Esophagus squamous epithelium (tissue), 5 donors: Measurements from ENCODE around the gene ZFP36. TPM values are rescaled to one million over a fixed set of nuclear protein-coding genes. Genes with fewer than 3 reads are reported as not detected.
A peak's percentile ranks its signal among the peaks of the same experiment; 100 is the strongest.

Source experiments
- DNase-seq: peaks from one replicate; lab custom pipeline; 2025; lab: John Stamatoyannopoulos, UW
- H3K27ac ChIP-seq, 4 donors: fragments of 200-600 bp; sonication (generic); one replicate each; pipeline ENCODE4 v1.5.1; 2016 to 2019; ENCODE audit warnings: mild to moderate bottlenecking in 1 of 4
- H3K27me3 ChIP-seq, 4 donors: fragments of 200-600 bp; sonication (generic); 1 replicate in 3 of 4; 2 replicates in 1 of 4; pipeline versions ENCODE4 v1.5.1 to v1.6.0; 2017 to 2021; ENCODE audit warnings: antibody characterized with exemption in 1 of 4
- H3K36me3 ChIP-seq, 3 donors: fragments of 200-600 bp; sonication (generic); one replicate each; pipeline ENCODE4 v1.5.1; 2016 to 2019
- H3K4me1 ChIP-seq, 3 donors: fragments of 200-600 bp; sonication (generic); one replicate each; pipeline ENCODE4 v1.5.1; 2017 to 2019
- H3K4me3 ChIP-seq, 4 donors: fragments of 200-600 bp; sonication (generic); 1 replicate in 3 of 4; 2 replicates in 1 of 4; pipeline ENCODE4 v1.5.1; 2016 to 2019; ENCODE audit warnings: mild to moderate bottlenecking in 2 of 4, moderate library complexity in 1 of 4
- H3K9me3 ChIP-seq, 3 donors: fragments of 200-600 bp; sonication (generic); one replicate each; pipeline ENCODE4 v1.5.1; 2016 to 2019
- CTCF ChIP-seq, 6 experiments: fragments of 450-650 bp in 4 of 6; fragments of 200-600 bp in 2 of 6; sonication (generic) in 2 of 6; IDR thresholded peaks; one replicate each; pipeline ENCODE4 v1.5.1; 2016 to 2019; ENCODE audit warnings: antibody characterized with exemption in 6 of 6, mild to moderate bottlenecking in 4 of 6, moderate library complexity in 4 of 6
- POLR2A ChIP-seq, 4 donors: fragments of 450-650 bp; IDR thresholded peaks; one replicate each; pipeline ENCODE4 v1.6.1; 2017; ENCODE audit warnings: antibody characterized with exemption in 4 of 4, mild to moderate bottlenecking in 4 of 4, moderate library complexity in 3 of 4
- WGBS, 2 donors: methylation state at CpG; one replicate each; pipeline ENCODE4 v1.1.5; 2018; 5-methylcytosine and 5-hydroxymethylcytosine counted together
- intact Hi-C: fragments of 100-400 bp; cut with DNase I; formaldehyde crosslinking; loops from one replicate; pipeline ENCODE4 v1.15.0; 2022
- total RNA-seq, 4 donors: library from RNA; depleted of rRNA; stranded (reverse); fragments of >200 nt; gene quantifications; one replicate each; pipeline ENCODE4 v1.1.0, GENCODE V29; 2016
- donor health status: DM: yes; HTN: yes; CAD: no.

ZFP36 gene
- total RNA-seq, 4 donors from 2014 or later, result 72.1 to 230 (median 121) TPM

- intact Hi-C loops, result loop anchor here (5.0 kb wide), 1 partner anchor 48 kb away; the partner anchor contains the start of gene SAMD4B
- Histone ChIP-seq H3K4me1 (peaks cover 17 to 45% (median 21%) of the 10 kb centered on the region in 3 donors), H3K9me3 (no peaks in the 10 kb centered on the region), H3K27ac (peak overlapping the region; percentile 99 to 100 (median 100)), H3K4me3 (peak overlapping the region; percentile 85 to 100 (median 90)), H3K36me3 (peaks cover 8 to 71% (median 33%) of the 10 kb centered on the region in 3 donors), H3K27me3 (no peaks in the 10 kb centered on the region)
- no peak for DNase-seq
- TF ChIP-seq CTCF (IDR thresholded peaks at IDR 0.05), result no peak
- no peak for TF ChIP-seq POLR2A (IDR thresholded peaks at IDR 0.05)
- WGBS, 2 donors, result 4% methylated on average over 3 of the region's 10 CpGs; no CpG with 5 or more reads in 1 of the 2 donors
Observed at GRCh38 chr19:39390451-39390750, 16.2 kb upstream of the ZFP36 start.

- intact Hi-C loops, result loop anchor here (5.0 kb wide), 1 partner anchor 49 kb away; the partner anchor contains the start of gene SAMD4B
- Histone ChIP-seq H3K4me1 (peaks cover 17 to 45% (median 21%) of the 10 kb centered on the region in 3 donors), H3K27me3 (no peaks in the 10 kb centered on the region), H3K36me3 (peaks cover 8 to 71% (median 29%) of the 10 kb centered on the region in 3 donors), H3K9me3 (no peaks in the 10 kb centered on the region), H3K27ac (peak within 1 kb of the TSS; percentile 99 to 100 (median 100)), H3K4me3 (peak within 1 kb of the TSS; percentile 85 to 100 (median 90))
- TF ChIP-seq POLR2A (IDR thresholded peaks at IDR 0.05), result peak in 3 of 4 donors; percentile 53 to 91 (median 84)
- TF ChIP-seq CTCF (IDR thresholded peaks at IDR 0.05), result peak in 3 of 6 experiments; percentile 8 to 13 (median 9)
- 0 to 1% methylated on average over 21 to 35 of the region's 60 CpGs for WGBS, 2 donors
- DNase-seq, result peak; percentile 96
Observed at GRCh38 chr19:39390751-39391437, 15.8 kb upstream of the ZFP36 start, which contains the start of the genes MED29 and PAF1. TSS of gene MED29 (plus strand) at chr19:39391378. CDS start at chr19:39391423, 45 bp downstream. TSS of gene PAF1 (minus strand) at chr19:39391106. CDS start at chr19:39390864, 242 bp downstream.

GRCh38 chr19:39397360-39398296, 9.0 kb upstream of the ZFP36 start:
- Histone ChIP-seq H3K36me3 (peaks cover 0 to 47% (median 13%) of the 10 kb centered on the region in 3 donors), H3K9me3 (no peaks in the 10 kb centered on the region), H3K27ac (peak overlapping the region; percentile 96 to 99 (median 98)), H3K27me3 (no peaks in the 10 kb centered on the region), H3K4me3 (peak overlapping the region in 3 of 4 donors; percentile 11 to 44 (median 26)), H3K4me1 (peaks cover 41 to 69% (median 43%) of the 10 kb centered on the region in 3 donors)
- WGBS, 2 donors, result 0% methylated on average over 5 of the region's 17 CpGs
- intact Hi-C loops, result no loop called here
- no peak for DNase-seq
- TF ChIP-seq CTCF (IDR thresholded peaks at IDR 0.05) (peak; percentile 97 to 99 (median 98)), POLR2A (IDR thresholded peaks at IDR 0.05) (no peak)

GRCh38 chr19:39398297-39398864, 8.3 kb upstream of the ZFP36 start:
- peaks cover 43 to 72% (median 48%) of the 10 kb centered on the region in 3 donors for H3K4me1 ChIP-seq
- peaks cover 0 to 40% (median 13%) of the 10 kb centered on the region in 3 donors for H3K36me3 ChIP-seq
- 7 to 30% methylated on average over 2 to 3 of the region's 11 CpGs for WGBS, 2 donors
- no peaks in the 10 kb centered on the region for H3K9me3 ChIP-seq
- TF ChIP-seq POLR2A (IDR thresholded peaks at IDR 0.05) (peak in 1 of 4 donors; percentile 52), CTCF (IDR thresholded peaks at IDR 0.05) (no peak)
- intact Hi-C loops, result no loop called here
- peak overlapping the region; percentile 96 to 99 (median 98) for H3K27ac ChIP-seq
- H3K27me3 ChIP-seq, result no peaks in the 10 kb centered on the region
- no peak for DNase-seq
- H3K4me3 ChIP-seq, result peak overlapping the region in 3 of 4 donors; percentile 11 to 44 (median 26)
